HG03571 (cell line): ENCODE results near the gene VSIG10L2.
"Not testable (repeated sequence)": the region's sequence is repeated elsewhere in the genome, so short reads cannot be mapped to it uniquely, and the experiment has no call there.

Experiments used
- ATAC-seq: cut with Tn5 transposase; IDR thresholded peaks from one replicate; pipeline ENCODE4 v1.9.1; 2021; ENCODE audit not compliant: unreplicated experiment

VSIG10L2 gene

DNA sequence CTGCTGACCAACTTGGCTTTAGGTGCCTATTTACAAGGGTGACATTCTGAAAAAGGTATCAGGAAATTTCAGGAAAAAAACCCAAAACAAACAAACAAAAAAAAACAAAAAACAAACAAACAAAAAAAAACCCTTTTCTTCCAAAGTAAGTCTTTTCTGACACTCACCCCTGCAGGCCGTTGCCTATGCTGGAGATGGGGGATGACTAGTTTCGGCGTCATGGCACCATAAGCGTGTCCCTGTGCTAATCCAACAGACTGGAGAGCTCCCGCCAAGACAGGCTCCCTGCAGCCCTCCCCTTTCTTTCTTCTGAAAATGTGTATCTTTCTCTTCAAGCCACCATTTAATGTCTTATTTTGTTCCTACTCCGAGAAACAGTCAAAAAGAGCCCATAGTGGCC is 13.7 kb downstream of the VSIG10L2 start:
- ATAC-seq, result no peak

DNA sequence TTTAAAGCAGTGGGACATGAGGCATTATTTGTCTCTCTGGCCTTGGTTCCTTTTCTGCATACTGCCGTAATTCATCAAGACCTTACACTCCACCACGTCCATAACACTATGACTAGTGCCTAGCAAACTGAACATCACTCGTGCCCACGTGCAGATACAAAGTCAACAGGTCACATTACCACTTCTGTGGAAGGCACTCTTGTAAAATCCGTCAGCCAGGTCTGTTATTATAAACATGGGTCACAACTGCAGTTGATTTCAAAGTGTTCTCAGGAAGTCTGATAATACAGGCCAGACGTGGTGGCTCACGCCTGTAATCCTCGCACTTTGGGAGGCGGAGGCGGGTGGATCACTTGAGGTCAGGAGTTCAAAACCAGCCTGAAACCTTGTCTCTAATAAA is 14.1 kb downstream of the VSIG10L2 start:
- no peak for ATAC-seq

DNA sequence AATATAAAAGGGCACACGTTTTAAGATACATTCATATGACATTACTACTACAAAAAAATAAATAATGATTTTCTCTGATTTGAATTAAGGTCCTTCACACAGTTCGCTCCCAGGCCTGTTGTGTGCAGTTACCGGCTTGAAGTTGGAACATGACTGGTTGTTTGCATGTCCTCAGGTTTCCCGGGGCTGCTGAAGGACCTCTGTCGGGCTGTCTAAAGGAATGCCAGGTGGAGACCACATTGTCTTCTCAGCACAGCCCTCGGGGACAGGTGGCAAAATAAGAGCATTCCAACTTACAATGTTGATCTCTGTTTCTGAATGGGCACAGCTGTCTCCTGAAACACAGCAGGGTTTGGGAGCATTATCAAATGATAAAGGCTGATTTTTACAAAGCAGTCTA is 14.9 kb downstream of the VSIG10L2 start:
- no peak for ATAC-seq

DNA sequence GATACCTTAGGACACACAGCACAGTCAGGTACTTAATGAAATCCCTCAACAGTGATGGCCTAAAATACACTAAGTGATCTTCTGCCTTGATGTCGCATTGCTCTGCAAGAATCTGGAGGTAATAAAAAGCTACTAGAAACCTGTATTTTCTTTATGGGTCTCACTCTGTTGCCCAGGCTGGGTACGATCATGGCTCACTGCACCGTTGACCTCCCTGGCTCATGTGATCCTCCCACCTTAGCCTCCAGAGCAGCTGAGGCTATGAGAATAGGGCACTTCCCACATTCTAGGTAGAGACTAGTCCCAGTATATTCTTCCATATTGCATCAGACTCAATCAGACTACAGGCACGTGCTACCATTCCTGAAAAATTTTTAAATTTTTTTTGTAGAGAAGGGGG is 21.7 kb downstream of the VSIG10L2 start:
- ATAC-seq, result no peak

DNA sequence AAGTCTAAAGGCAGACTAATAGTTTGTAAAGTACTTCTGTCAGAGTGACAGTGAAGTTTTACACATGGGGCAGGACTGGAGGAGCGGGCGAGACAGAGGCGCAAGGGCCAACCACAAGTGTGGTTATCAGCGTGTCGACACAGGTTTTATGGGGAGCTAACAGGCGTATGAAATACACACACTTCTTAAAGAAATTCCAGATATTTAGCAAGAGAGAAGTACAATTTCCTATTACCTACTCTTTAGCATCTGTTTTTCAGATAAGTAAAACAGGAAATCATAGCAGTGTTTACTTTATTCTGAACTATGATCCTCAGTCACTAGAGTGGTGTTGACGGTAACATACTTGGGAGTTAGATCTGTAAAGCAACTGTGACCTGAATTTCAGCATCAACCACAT is 22.5 kb downstream of the VSIG10L2 start:
- no peak for ATAC-seq

DNA sequence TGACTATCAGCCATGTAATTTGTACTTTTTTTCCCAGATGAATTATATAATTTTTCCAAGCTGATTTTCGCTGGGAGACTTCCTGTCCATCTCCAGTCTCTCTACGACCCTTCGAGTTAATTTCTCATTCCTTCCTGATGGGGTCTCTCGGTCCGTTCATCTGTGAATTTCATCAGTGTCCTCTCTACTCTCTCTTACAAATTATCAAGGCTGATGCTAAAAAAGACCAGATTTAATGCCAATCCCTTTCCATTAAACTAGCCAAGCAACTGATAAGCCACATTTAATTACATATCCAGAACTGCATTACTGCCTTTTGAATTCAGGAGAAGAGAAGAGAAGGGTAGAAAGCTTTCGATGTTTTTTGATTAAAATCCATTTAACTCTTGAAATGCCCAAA is 25.8 kb downstream of the VSIG10L2 start:
- ATAC-seq, result no peak

DNA sequence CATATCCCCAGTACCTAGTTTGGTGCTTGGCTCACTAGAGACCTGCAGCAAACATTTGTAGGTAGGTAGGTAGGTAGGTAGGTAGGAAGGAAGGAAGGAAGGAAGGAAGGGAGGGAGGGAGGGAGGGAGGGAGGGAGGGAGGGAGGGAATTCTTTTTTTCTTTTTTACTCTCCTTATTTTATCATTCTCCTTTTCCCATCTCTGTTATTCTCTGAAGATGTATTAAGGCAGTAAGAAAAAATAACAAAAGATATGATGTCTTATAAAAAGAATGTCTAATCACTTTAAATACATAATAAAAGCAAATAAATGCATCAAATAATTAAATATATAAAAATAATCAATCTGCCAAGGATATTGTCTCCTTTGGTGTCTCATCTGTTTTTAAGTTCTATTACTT is 28.4 kb downstream of the VSIG10L2 start:
- no peak for ATAC-seq

DNA sequence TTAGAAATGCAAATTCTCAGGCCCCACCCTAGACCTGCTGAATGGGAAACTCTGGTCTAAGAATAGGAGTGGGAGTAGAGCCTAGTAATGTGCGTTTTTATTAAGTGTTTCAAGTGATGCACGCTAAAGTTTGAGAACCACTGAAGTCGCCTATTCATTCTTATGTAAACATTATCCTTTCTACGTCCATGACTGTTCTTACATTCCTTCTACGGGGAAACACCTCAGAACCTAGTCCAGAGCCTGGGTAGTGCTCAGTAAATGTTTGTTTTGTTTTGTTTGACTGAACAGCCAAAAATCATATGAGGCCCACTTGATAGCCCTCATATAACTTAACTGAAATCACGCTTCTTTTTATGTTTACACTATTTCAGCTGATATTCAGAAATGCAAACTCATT is 29.8 kb downstream of the VSIG10L2 start:
- ATAC-seq, result no peak

DNA sequence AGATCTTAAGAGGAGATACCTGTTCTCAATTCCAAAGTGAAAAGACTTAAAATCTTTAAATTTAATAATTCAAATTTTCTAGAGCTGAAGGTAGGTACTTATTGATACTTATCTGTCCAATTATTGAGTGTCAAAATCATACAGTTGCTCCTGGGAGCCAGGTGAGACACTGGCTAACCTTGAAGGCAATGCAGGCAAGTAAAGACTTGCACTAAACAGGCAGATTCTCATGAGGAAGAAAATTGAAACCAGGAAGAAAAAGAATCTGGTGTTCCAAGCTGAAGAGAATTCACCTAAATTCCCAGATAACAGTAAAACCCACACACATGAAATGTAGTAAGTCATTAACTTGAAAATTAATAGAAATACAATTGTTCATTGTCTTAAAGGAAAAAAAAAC is 30.3 kb downstream of the VSIG10L2 start:
- ATAC-seq, result no peak

DNA sequence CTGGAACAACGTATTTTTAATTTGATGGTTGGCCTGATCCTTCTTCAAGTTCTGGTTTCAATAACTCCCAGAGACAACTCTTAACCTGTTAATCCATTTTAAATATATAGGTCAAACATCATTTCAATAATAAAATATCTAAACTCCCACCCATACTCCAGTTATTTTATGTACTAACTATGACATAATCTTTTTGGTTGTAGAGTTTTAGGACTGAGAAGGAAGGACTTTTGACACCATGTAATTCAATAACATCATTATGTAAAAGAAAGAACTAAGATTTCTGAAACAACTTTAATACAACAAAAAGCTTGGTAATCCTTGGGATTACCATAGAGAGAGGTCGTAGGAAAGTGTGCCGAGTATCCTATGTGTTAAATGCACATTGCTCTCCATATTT is 31.5 kb downstream of the VSIG10L2 start:
- ATAC-seq, result no peak

DNA sequence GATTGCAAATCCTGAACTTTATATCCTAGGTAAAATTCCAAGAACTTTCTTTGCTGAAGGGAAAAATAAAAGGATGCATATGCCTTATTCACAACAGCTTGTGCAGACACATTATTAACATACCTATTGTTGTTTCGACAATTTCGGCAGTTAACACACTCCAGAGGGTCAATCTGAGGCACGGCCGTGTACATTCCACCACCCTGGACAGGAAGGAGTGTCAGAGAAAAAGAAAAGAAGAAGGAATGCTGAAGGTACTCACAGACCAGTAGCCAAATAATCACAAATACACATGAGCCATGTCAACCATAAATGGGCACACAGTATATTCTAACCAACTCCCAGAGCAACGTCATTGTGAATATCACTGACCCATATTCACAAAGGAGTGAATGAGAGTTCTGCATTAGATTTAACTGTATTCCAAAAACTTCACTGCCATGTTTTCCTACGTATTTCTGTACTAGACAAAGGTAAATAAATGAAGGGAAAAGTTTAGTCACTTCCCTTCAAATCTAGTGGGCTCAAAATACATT is 32.4 kb downstream of the VSIG10L2 start:
- no peak for ATAC-seq

DNA sequence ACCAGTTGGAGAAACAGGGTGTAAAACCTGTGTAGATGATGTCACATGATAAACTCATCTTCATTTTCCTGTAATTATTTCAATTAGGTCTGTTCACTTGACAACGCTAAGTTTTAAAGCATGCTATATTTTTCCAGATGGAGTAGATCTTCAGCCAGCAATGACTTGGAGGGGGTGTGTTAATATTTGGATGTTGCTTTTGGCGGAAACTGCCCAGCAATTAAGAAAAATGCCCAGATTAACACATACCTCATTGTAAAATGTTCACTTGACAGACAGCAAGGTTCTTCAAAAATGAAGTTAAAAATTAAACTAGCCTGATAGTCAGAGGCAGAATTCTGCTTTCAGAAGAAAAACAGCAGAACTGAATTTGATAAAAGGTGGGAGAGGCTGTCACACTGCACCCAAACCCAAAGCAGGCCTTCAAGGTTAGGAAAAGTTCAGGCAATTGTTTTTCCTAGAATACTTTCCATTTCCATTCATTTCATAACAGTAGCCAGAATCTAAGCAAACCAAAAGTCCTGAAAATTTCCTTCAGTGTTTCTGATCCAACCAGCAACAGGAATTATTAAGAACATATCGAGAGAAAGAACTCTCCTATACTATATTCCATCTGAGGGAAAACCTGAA is 33.0 kb downstream of the VSIG10L2 start:
- no peak for ATAC-seq

DNA sequence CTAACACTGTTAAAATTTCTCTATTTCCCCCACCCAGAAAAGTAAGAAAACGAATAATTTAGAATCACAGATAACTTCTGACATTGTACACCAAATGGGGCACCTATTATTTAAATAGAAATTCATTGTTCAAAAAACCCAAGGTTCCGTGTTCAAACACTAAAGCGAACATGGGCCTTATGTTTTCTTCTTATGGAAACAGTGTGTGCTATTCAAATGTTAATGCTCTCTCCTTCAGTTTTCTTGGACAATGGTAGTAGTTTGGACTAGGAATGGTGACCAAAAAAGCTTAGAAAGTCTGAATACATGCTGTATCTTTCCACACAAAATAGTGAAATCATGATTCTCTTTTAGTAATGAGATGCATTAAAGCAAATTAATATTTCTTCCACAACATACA is 33.7 kb downstream of the VSIG10L2 start:
- no peak for ATAC-seq

DNA sequence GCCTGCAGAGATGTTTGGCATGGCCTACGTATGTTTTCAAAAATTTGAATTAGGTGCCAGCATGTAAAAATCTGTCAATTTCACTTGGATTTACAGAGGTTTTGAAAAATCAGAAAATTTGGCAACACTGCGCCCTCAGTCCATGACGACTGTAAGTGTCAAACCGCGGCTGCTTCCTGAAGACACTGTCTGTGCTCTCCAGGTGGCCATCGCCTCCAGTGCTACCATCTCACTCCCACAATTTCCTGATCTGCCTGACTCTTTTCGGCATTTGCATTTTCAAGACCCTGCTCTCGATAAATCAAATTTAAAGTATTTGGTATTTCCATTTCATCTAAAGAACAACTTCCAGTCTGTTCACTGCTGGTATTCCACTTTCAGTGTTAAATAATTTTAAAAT is 34.6 kb downstream of the VSIG10L2 start:
- no peak for ATAC-seq

DNA sequence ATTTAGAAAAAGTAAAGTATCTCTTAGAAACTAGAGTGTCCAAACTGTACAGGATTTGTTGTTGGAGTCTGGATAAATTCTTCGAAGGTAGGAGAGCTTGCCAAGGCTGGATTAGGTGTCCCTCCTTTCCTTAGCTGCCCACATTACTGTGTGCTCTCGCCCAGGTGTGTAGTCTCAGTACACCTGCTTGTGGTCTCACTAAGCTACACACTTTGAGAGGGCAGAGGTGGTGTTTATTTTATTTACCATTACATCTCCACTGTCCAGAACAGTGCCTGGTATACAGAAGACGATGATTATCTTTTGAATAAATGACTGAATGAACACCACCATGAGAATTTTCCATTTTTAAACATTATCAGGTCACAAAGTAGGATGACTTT is 36.5 kb downstream of the VSIG10L2 start:
- no peak for ATAC-seq

DNA sequence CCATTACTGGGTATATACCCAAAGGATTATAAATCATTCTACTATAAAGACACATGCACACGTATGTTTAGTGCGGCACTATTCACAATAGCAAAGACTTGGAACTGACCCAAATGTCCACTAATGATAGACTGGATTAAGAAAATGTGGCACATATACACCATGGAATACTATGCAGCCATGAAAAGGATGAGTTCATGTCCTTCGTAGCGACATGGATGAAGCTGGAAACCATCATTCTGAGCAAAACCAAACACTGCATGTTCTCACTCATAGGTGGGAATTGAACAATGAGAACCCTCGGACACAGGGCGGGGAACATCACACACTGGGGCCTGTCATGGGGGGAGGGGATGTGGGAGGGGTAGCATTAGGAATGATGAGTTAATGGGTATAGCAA is 40.1 kb downstream of the VSIG10L2 start:
- not testable (repeated sequence) for ATAC-seq

DNA sequence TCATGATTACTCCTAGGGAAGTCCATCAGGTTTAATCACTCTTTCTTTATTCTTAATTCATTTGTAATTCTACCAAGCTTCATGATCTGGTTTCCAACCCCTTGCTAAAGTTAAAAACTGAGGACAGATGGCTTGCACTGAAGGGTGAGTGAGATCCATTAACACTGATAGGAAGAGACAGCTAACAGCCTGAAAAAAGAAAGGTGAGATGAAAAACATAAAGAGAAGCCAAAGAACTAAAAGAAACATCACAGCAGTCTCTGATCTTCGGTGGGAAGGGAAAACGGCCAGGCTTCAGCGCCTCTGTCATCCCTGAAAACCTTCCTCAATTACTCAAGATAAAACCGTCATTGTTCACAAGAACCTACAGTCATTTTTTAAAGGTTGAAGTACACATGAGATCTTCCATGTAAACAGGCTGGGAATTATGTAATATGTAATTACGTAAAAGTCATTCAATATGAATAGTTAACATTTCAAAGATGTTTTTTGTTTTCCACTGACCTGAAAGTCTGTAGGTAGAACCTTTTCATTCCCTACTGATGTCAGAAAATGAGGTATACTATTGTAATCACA is 41.3 kb downstream of the VSIG10L2 start:
- no peak for ATAC-seq

DNA sequence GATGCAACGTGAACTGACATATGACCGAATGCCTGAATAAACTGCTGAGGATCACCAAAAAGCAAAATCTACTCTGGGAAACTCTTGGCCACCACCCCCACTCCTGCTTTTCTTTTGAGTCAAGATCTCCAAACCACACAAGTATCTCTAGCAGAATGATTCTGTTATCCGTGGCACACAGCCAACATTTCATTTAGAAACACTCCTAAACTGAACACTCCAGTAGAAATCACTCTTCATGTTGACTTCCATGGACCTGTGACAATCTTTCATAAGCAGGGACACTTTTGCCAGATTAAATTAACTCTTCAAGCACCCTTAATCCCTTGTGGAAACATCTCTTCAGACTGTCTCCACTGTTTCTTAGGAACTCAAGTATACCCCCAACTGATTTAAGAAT is 44.4 kb downstream of the VSIG10L2 start:
- no peak for ATAC-seq

DNA sequence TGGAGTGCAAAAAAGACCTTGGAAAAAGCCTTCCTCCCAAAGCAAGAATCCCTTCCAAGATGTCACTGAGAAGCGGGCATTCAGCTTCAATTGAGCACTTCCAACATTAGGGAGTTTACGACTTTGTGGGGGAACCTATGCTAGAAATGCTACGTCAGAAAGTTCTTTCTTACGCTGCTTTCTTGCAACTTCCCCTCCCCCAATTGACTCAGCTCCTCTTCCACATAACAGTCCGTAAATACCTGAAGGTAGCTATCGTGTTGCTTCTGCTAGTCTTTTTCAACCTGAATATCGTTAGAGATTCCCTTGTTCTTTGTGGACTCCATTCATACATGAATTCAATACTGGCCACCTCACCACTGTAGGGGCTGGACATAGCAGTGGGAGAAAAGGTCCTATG is 47.0 kb downstream of the VSIG10L2 start:
- no peak for ATAC-seq

DNA sequence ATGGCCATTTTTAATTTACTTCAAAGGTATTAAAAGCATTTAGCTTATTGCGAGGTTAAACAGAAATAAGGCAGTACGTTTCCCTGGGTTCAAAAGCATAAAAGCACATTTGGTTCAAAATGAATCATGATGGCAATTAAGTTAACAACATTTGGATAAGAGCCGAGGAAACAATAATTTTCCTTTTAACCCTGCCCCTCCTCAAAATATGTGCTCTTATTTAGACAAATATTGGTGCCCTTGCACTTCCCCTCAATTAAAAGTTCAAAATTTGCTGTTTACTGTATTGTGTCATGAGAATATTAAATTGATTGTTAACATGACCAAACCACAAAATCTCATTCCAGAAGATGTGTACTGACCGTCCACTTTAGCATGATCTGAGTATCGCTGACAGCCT is 48.7 kb downstream of the VSIG10L2 start:
- ATAC-seq, result no peak

DNA sequence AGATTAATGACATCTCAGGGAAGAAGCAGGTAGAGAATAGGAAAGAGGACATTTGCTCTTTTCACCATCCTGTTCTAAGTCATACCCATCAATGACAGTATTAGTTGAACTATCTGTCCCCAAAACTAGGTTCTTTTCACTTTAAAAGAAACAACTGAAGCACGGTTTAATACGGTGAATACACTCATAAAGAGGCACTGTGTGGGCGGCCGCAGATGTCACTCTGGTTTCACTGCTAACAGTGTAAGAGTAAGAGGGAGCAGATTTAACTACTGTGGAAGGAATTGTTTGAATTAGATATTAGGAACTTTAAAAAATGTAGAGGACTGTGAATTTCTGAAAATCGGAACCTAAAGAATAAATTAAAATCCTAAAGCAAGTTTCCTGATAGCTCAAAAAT is 49.5 kb downstream of the VSIG10L2 start:
- ATAC-seq, result no peak

DNA sequence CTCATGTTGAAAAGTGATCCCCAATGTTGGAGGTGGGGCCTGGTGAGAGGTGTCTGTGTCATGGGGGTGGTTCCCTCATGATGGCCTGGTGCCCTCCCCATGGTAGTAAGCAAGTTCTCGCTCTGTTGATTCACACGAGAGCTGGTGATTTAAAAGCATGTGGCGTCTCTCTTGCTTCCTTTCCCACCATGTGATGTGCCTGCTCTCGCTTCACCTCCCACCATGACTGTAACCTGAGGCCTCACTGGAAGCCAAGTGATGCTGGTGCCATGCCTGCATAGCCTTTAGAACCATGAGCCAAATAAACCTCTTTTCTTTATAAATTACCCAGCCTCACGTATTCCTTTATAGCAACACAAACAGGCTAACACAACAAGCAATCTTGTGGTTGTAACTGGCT is 52.4 kb downstream of the VSIG10L2 start:
- ATAC-seq, result no peak

DNA sequence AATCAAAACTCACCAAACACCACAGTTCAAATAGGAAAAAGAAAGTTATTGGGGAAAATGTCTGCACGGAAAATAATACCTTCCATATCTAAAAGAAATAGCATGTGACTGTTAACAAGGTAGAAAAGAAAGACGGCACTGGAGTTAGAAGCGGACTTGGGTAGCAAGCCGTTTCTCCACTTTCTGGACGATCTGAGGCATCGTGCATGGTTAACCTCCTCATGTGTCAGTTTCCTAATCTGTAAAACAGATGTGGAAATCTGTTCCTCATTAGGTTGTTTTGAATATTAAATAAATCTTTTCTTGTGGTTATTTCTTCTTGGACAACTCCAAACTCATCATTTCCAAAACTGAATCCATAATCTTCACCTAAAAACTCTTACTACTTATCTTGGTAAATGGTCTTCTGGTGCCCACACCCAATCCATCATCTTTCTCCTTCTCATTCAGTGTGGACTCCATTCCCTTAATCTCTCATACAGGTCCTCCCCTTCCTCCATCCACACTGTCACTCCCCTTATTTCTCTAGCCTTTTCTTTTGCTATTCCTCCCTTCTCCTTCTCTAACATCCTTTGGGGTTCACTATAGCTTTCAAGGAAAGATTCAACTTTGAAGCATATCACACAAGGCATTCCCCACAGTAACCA is 53.5 kb downstream of the VSIG10L2 start:
- ATAC-seq, result no peak
